GM12873 (cell line): Measurements from ENCODE around the gene ZNF581.

Experiments
- CTCF ChIP-seq: IDR thresholded peaks from 2 replicates; pipeline ENCODE4 v1.5.1; 2012; ENCODE audit warnings: low read depth, mild to moderate bottlenecking, moderate library complexity, low read length, control low read depth; ENCODE audit not compliant: insufficient read depth; ENCODE audit errors: missing control alignments

ZNF581 gene

GRCh38 chr19:55692681-55693081, 49.2 kb downstream of the ZNF581 start:
- no peak for TF ChIP-seq CTCF

GRCh38 chr19:55693336-55693974, 50.0 kb downstream of the ZNF581 start:
- TF ChIP-seq CTCF: no peak

- no peak for TF ChIP-seq CTCF
Observed at GRCh38 chr19:55694241-55694655, 50.8 kb downstream of the ZNF581 start.

- TF ChIP-seq CTCF: no peak
Observed at GRCh38 chr19:55694656-55695491, 51.4 kb downstream of the ZNF581 start.
